Stimulated activated CD4-positive, alpha-beta T cell treated with anti-CD3 and anti-CD28 coated beads, Interleukin-1b, Interleukin-23, amount 100 ng/mL, for 1 hour (primary cell): ENCODE results near the gene P2RY14.

Source experiments
- DNase-seq, 2 donors: peaks; one replicate each; pipeline ENCODE4 v3.0.0-alpha.2; 2020; ENCODE audit warnings: low read depth in 2 of 2

P2RY14 gene

DNA sequence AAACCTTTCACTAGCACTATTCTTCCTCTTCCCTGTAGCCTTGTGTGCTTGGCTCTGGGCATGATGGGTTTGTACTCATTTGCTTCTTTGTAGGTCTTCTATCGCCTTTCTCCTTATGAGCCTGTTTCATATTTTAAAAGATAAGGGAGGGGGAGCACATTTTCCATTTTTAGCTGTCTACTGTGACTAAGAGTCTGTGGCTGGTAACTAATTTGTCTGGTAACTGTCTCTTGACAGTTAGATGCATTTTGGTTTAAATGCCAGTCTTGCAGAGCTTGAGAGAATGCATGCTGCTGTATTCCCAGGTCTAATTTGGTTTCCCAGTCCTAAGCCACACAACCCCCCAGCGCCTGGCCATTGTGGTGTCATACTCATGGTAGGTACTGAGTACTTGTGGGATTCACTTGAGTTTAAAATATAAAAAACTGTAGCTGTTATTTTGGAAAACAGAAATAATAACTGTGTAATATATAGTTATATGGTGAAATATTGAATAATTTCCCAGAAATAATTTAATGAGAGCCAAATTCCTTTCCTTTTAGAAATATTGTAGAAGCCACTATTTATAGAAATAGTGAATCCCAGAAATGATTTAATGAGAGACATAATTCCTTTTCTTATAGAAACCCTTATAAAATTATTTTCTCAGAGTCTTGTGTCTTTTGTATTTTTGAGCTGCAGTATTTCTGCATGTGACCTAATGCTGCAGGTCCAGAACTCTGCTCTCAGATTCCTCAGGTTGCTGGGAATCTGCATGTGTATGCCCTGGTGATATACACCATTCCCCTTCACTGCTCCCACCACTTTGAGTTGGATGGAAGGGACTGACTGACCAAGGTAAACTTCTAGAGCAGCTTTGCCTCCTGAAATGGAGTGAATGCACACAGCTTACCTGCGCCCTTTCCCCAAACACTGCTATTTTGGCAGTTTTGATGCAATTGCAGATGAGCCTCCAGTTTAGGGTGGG lies 61.4 kb downstream of the P2RY14 start:
- DNase-seq, result no peak

- DNase-seq, result no peak
Observed at GRCh38 chr3:151214459-151214858, 63.9 kb downstream of the P2RY14 start.

DNA sequence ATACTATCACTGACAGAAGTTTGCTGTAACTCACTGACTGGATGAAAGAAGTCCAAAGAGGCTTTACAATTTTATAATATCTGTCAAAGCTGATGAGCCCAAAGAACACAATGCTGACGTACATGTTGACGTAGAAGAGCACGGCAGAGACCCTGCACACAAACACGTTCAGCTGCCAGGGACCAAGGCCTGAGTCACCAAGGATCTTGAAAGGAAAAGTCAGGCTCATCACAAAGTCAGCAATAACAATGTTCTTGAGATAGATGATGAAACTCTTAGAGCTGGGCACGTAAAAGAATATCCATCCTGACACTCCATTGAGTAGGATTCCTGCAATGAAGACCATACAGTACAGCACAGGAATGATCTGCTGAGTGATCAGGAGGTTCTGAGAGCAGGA lies 64.5 kb downstream of the P2RY14 start:
- DNase-seq, result no peak

- DNase-seq, result no peak
Observed at GRCh38 chr3:151213151-151213550, 65.2 kb downstream of the P2RY14 start.

GRCh38 chr3:151210676-151211381 lies 67.5 kb downstream of the P2RY14 start:
- DNase-seq, result no peak

DNA sequence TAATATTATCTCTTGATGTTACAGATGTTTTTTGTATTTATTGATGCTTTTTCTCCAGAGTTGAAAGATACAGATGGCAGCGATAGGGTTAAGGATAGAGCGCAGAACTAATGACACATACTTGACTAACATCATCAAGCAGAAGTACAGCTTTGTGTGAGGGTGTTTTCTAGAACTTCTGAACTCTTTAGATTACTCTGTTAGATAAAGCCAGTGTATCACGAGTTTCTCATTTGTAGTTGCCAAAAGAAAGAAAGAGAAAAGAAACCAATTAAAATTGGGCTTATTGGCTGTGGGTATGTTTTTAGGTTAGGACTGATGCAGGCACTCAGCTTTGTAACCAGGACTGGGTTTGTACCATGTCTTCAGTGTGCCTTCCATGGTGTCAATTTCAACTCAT lies 68.7 kb downstream of the P2RY14 start:
- DNase-seq, result no peak

DNA sequence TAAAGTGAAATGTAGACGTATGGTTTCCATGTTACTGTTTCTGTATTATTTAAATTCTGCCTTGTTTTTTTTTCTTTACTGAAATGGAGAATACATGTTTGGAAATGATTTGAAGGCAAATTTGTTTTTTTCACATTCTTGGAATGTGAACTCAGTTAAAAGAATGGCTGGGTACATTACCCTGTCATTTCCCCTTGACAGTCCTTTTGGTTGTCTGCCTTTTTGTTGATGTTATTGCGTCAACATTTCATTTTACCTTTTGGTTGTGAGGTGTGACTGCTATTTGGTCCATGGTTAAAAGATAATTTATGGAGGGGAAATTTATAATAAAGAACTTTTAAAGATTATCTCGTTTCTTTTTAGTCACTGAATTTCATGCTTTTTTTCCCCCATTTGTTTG lies 72.1 kb downstream of the P2RY14 start:
- no peak for DNase-seq

GRCh38 chr3:151205482-151205881 lies 72.9 kb downstream of the P2RY14 start:
- DNase-seq, result no peak

DNA sequence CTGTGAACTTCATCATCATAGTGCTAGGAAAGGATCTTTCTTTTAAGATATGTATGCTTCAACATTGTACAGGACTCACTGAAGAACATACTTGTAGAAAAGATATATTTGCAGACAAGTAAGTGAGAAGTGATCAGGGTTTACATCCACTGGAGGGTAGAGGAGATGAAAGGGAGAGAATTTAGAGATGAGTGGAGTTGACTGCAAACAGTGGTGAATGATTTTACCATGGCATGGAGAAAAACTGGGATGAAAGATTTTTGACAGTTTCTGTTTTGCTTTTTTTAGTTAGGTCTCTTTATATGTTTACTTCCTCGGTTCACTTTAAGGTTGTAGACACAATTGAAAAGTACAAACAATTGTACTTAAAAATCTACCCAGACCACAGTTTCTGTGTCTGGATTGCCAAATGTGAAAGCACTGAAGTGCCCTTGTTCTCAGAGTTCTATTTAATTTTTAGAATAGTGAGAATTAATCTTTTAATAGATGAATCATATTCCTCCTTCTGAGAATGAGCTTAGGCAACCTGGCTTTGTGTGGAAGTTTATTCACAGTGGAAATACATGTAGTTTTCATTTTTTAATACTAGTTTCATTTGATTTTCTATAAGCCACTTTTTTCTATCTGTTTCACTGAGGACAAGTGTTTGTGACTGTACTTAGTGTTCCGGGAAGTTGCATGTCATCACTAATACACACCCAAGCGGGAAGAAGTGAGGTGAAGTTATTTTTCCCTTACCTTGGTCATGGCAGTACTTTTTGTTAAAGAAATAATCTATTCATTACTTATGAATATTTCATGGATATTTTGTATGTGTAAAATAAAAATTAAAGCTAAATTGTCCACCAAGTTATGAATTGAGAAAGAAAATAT lies 73.6 kb downstream of the P2RY14 start:
- no peak for DNase-seq

- DNase-seq, result peak; percentile 14 to 21
Observed at GRCh38 chr3:151203051-151203420, 75.3 kb downstream of the P2RY14 start, which contains the start of gene GPR171. Gene GPR171, minus strand, starts transcription at chr3:151203216. Its CDS starts 3,830 bp downstream, at chr3:151199386.

GRCh38 chr3:151201051-151201730 lies 77.2 kb downstream of the P2RY14 start:
- no peak for DNase-seq

DNA sequence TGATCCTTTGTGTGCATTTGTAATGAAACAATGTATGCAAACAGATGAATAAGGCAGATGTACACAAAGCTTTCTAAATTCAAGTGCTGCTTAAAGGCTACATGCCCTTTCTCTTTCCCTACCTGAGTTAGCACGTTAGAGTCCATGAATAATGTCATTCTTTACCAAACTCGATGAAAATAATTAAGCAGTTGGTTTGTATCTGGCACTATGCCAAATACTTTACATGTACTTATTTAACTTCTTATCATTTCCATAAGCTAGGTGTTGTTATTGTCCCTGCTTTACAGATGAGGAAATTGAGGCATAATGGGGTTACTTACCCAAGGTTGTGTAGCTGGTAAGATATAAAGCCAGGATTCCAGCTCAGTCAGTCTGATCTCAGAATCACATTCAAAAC lies 77.8 kb downstream of the P2RY14 start:
- DNase-seq, result no peak

DNA sequence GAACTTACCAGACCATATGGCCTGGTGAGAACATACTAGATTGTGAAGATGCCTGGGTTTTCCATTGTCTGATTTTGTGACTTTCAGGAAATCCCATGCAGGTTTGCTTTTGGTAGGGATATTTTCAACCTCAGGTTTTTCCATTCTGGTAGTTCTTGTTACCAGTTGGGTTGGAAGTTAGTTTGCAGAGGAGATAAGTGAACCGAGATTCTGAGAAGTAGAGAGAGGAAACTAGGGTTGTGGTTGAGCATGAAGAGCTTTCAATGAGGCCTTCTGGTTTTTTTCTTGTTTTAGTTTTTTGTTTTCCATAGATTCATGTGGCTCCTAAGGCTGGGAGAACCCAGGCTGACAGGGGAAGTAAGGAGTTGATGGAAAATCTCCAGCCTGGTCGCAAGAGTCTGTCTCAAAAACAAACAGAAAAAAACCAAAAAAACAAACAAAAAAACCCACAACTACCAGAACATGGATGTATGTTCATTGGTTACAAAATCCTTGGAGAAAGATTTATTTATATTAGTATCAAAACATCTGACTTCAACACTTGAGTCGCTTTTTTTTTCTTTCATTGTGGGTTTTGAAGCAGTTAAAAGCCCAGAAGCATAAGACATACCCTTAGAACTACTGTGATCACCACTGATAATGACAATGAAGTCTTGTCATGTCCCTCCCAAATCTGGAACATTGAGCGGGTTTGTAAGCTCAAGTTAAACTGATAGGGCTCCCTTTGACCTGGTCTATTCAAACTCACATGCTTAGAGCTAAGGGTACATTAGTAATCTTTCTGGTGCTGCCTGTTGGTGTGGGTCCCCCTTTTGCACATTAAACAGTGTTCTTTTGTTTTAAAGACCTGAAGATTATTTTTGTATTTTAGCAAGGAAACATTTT lies 78.5 kb downstream of the P2RY14 start:
- no peak for DNase-seq

DNA sequence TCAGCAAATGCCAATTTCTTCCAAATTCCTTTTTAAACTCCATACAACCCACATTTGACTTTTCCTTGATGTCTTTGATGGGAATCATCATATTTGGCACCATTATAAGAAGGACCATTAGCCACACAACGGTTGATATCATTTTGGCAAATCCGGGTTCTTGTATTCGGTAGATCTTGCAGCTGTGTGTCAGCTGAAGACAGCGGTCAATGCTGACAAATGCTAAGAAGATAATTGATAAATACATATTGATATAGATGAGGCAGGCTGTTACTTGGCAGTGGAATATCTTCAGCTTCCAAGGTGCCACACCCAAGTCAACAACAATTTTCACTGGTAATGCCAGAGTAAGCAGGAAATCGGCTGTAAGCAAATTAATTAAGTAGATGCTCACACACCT lies 79.5 kb downstream of the P2RY14 start:
- DNase-seq, result no peak

DNA sequence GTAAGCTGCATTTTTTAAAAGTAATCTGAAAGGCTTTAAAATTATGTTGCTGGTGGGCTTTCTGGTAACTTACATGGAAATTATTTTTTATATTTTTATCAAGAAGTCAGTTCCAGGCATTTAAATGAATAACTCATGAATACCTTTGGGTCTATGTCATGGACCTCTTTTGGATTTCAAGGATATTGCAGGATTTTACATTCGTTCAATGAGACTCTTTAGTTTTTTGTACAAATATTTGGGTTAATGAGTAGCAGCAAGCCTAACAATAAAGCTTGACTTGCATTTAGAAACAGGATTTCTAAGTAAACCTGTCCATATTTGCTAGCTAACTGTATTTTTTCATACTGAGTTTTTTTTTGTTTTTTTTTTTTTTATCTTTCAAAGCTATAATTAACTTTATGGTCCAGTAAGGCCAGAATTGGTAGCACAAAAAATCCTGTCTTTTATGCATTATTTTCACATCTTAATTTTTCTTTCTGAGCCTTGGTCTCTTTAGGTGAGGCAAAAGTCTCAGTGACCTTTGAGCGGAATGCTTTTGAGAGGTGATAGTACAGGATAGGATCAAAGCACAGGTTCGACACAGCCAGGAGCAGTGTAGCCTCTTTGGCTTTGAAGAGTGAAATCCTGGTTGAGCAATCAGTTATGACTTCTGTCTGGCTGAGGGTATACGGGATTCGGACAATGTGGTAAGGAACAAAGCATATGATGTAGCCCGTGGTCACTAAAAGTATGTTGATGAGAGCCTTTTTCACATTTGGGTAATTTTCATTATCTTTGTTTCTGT lies 80.2 kb downstream of the P2RY14 start:
- DNase-seq, result no peak

DNA sequence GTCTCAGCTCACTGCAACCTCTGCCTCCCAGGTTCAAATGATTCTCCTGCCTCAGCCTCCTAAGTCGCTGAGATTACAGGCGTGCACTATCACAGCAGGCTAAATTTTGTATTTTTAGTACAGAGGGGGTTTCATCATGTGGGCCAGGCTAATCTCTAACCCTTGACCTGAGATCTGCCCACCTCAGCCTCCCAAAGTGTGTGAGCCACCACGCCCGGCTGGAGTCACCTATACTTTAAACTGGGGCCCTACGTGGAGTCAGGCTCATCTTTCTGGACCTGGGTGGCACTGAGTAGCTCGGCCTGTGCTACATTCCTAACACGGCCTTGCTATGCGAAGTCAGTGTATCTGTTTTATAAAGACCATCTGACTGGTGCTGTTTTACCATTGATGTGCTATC lies 81.1 kb downstream of the P2RY14 start:
- DNase-seq, result no peak

GRCh38 chr3:151196434-151196833 lies 81.9 kb downstream of the P2RY14 start:
- DNase-seq, result no peak

GRCh38 chr3:151195826-151196225 lies 82.5 kb downstream of the P2RY14 start:
- no peak for DNase-seq

DNA sequence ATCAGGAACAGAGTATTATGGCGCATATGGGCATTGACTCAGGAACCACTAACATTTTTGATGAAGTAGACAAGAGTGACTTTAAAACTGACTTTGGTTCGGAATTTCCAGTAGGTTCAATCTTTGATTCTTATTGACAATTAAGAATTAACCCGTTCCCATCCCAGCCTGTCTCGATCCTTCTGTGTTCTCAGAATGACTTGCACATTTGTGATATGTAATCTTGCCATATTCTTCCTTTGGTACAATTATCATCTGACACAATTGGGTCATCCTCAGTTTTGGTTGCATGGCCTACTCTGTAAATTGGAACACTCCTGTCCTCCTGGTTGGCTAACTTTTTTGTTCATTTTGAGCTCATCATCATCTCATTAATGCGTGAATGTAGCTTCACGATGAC lies 85.8 kb downstream of the P2RY14 start:
- no peak for DNase-seq

DNA sequence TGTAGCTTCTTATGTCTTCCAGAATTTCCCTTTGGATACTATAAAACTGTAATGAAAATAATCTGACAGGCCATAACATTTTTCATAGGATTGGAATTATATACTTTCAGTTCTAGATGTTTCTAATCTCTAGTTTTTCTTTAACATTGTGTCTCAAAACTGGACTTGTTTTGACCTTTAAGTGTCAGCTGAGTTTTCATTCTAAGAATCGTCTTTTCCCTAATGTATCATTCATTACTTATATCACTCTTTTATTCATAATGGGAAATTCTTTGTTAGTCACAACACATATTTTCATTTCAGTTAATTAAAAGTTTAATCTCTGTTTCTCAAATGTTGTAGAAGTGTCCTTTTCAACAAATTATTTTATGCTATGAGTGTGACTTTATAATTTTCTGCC lies 87.2 kb downstream of the P2RY14 start:
- no peak for DNase-seq
